ENCODE data around the gene RNF141.

Gene RNF141, protein sequence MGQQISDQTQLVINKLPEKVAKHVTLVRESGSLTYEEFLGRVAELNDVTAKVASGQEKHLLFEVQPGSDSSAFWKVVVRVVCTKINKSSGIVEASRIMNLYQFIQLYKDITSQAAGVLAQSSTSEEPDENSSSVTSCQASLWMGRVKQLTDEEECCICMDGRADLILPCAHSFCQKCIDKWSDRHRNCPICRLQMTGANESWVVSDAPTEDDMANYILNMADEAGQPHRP

GRCh38 chr11:10540915-10541560 is at the start of gene RNF141:
Gene RNF141 (minus strand): TSS chr11:10541187. CDS start chr11:10534158, 7,029 bp downstream.
- DNase-seq (ENCODE audit: low read depth in 4 of 4, low spot score in 1 of 4), result peak; percentile 96 to 97 (median 97)

DNA sequence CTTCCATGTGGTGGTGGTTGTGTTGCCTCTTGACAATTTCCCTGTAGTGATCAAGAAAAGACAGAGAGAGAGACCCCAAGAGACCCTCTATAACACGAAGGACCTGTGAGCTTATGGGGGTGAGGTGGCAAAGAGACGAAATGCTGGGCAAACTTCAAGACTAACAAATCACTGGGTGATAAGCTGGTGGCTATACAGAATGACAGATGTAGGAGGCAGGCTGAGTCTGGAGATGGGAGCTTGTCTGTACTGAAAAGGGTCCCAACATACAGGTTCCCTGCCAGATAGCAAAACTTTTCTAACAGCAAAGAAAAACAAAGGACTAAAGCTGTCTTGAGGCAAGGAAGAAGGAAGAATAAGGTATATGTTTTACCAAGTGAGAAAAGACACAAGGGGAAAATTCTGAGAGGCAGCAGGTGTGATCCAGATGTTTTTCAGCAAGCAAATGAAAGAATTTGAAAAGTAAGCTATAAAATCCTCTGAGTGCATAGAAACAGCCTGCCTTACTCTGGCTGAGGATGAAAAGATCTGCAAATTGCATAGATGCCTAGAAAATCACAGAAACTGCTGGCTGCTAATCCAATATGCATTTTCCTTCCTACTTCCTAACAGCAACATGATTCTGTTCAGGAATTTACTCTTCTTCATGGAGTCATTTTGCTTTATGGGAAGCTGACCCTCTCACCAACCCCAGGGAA is 49.4 kb upstream of the RNF141 start:
- DNase-seq (ENCODE audit: low read depth in 4 of 4, low spot score in 1 of 4), result no peak

GRCh38 chr11:10588904-10589303 is 47.9 kb upstream of the RNF141 start:
- no peak for DNase-seq (ENCODE audit: low read depth in 4 of 4, low spot score in 1 of 4)

- no peak for DNase-seq (ENCODE audit: low read depth in 4 of 4, low spot score in 1 of 4)
Measured at GRCh38 chr11:10587995-10588394, 47.0 kb upstream of the RNF141 start.

DNA sequence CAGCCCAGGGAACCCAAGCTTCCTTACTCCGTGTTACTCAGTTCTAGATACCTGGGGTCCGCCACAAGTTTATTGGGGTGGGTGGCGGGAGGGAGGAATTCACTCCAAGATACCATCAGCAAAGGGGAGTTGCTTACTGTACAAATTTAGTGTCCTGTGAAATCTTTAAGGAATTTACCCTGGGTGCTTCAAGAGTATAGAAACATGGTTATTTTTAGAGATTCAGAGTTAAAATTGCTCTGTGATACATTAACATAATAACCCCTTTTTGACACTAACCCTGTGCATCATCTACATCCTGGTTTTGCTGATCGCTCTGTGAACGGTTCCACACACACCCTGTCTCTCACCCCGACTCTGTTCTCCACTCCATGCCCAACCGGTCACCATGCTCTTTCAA is 46.4 kb upstream of the RNF141 start:
- DNase-seq (ENCODE audit: low read depth in 4 of 4, low spot score in 1 of 4), result no peak

DNA sequence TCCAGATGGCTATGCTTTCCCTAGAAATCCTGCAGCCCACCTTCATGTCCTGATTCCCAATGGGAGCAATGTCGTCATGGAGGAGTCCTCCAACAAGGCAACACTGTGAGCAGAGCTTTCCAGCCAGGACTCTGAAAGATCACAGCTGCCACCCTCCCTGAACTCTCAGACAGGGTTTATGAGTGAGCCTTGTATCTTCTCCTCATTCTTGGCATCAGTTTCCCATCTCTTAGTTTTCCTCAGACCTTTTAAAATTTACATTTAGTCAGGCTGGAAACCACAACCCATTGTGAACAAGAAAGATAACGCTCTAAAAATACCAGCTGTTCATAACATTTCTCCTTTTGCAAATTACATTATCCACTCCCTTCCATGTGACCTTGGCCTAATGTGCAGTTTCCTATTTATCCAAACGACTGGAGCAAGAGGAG is 43.1 kb upstream of the RNF141 start:
- no peak for DNase-seq (ENCODE audit: low read depth in 4 of 4, low spot score in 1 of 4)

DNA sequence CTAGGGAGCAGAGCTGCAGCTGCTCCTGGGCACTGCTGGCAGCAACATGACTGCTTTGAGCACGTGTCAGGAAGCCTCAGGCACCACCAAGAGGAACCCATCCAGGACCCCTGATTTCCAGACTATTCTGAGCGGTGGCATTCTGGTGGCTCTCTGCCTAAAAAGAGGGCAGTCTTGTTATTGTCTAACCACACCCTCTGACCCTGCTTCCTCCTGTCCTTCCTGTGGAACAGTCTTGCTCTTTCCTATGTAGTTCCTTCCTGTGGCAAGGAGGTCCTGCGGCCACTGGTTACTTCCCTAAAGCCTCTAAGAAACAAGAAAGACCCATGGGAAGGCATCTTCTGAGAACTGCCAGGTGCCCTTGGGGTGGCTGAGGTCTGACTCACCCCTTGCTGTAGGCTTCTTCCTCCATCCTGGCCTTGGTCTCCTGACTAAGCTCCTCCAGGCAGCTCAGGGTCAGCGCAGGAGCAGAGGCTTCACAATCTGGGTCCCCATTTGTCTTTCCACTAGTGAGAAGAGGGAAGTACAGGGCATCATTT is 40.6 kb upstream of the RNF141 start:
- no peak for DNase-seq (ENCODE audit: low read depth in 4 of 4, low spot score in 1 of 4)

- no peak for DNase-seq (ENCODE audit: low read depth in 4 of 4, low spot score in 1 of 4)
Measured at GRCh38 chr11:10580623-10581022, 39.6 kb upstream of the RNF141 start.

DNA sequence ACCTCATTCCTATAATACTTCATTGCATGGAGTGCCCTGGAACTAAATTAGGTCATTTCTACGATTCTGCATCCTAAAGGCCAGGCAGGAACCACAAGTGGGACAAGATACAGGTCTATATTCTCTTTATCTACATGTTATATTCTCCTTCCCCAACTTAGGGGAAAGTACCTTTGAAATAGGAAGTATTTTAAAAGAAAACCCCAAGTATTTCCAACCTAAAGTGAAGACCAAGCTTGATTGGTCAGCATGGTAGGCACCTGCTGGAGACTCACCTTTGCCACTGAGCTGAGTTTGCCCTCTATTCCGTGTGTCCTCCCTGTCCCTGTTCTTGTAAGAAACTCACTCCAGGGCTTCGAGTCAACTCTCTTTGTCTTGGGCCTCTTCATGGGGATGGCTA is 38.7 kb upstream of the RNF141 start:
- no peak for DNase-seq (ENCODE audit: low read depth in 4 of 4, low spot score in 1 of 4)

DNA sequence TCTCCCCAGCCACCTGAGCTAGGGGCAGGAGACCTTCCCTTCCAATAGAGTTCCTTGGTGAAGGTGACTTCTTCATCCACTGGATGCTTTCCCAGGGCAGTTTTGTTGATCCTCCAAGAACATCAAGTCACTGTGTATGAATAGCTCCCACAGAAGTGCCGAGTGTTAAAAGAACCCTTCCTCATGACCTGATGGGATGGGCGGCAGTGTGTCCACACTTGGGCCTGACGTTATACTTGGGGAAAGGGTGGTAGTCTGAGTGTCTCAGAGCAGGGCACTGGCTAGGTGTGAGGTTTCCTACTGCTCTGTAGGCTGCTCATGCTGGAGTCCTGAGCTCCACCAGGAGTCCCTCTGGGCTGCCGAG is 35.0 kb upstream of the RNF141 start:
- no peak for DNase-seq (ENCODE audit: low read depth in 4 of 4, low spot score in 1 of 4)

DNA sequence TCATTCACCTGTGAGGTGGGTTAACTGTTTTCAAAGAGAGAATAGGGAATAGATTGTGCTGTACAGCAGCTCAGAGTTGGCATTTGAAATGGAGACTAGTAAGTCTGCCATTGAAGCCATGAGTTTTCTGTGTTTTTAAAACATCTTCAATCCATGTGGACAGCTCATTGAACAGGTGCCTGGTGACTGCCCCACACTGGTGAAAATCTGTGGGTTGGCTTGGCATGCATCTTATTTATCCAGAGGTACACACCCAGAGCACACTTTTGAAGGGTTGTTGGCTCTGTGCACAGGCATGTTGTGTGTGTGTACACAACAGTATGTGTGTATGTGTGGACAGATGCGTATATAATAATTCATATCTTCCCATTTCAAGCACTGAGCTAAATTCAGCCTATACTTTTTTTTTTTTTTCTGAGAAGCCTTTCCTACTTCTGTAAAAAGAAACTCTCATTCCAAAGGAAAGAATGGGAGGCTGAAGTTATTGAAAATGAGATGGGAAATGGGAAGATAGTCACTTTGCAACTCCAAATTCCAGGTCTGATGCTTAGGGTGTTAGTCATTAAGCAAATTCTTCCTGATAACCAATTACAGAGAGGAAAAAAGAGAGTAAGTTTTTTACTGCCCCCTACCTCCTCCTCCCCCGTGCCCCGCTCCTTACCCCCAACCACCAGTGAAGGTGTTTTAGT is 34.5 kb upstream of the RNF141 start:
- DNase-seq (ENCODE audit: low read depth in 4 of 4, low spot score in 1 of 4), result no peak

DNA sequence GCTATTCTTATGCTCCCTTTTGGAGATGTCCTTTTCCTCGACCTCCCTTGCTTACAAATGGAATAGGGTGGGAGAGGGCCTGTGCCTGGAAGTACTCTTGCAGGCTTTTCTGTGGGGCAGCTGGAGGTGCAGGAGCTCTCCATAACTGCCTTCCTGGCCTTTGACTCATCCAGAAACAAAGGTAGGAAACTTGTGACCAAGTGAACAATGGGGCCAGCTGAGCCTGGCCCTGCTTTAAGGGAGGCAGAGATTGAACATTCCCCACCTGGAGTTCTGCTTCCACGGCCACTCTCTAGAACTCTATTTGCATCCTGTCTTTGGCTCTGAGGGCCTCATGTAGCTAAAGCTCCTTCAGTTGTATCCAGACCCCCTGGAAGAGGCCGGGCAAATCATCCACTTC is 32.6 kb upstream of the RNF141 start:
- DNase-seq (ENCODE audit: low read depth in 4 of 4, low spot score in 1 of 4), result no peak

GRCh38 chr11:10573028-10573427 is 32.0 kb upstream of the RNF141 start:
- DNase-seq (ENCODE audit: low read depth in 4 of 4, low spot score in 1 of 4), result no peak

DNA sequence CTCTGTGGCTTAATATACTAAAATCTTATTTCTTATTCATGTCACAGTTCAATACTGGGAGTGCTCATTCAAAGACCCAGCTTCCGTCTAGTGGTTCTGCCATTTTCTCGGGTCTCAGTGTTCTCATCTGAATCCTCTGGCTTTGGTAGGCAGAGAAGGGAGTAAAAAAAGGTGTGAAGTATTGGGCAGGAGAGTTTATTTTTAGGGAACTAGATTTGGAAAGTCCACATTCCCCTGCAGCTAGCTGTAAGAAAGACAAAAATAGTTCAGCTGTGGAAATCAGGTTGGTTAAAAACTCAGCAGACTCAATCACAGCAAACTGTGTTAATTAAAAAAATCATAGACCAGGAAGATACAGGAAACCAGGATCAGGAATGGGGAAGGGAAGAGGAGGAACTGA is 31.5 kb upstream of the RNF141 start:
- no peak for DNase-seq (ENCODE audit: low read depth in 4 of 4, low spot score in 1 of 4)

GRCh38 chr11:10568486-10568941 is 27.5 kb upstream of the RNF141 start, which contains the start of gene LYVE1:
Gene LYVE1 (minus strand): TSS chr11:10568665. CDS start chr11:10568532, 133 bp downstream.
- DNase-seq (ENCODE audit: low read depth in 4 of 4, low spot score in 1 of 4), result no peak

DNA sequence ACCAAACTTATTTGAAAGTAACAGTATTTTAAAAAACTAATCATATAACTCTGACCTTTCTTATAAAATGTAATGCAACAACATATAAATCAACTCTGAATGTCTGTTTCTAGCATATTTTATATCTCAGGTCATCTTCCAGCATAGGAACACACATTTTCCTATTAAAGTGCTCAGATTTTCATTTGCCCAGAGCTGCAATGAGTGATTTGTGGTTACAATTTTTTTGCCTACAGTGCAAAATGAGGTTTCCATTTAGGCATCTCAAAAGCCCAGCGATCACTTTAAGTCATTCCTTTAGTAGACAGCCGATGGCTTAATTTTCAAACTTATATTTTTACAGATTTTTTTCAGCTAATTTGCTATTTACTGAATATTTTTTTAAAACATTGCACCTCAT is 26.5 kb upstream of the RNF141 start:
- no peak for DNase-seq (ENCODE audit: low read depth in 4 of 4, low spot score in 1 of 4)

DNA sequence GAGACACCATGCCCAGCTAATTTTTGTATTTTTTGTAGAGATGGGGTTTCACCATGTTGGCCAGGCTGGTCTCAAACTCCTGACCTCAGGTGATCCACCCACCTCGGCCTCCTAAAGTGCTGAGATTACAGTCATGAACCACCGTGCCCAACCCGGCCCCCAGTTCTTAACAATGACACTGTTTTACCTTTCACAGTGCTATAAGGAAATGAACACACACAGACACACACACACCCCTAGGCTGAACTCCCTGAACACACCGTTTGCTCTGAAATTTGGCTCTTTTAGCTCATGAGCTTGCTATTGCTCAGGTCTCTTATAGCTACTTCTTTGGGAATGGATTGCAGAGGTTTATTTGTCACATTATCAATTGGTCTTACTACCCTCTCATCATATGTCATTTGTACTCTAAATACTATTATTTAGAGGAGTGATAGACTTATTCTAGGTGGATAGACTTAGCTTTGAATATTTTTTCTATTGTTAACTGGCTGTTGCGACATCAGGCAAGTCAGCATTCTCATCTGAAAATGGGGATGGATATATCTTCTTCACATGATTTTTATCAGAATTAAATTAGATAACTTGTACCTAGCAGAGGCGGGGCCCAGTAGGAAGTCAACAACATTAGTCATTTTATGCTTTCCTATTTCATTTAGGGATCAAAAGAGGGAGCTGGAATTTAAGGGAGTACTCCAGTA is 25.4 kb upstream of the RNF141 start:
- no peak for DNase-seq (ENCODE audit: low read depth in 4 of 4, low spot score in 1 of 4)

DNA sequence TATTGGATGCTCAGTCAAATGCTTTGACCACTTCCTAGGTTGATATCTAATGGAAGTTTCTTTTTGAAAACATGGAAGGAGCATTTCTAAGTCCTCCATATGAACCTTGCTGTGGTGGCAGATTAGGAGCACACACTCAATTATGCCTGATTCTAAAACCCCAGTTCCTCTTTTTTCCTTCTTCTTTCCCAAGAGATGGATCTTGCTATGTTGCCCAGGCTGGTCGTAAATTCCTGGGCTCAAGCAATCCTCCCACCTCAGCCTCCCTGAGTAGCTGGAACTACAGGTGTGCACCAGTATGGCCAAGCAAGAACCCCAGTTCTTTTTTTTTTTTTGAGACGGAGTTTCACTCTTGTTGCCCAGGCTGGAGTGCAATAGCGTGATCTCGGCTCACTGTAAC is 24.5 kb upstream of the RNF141 start:
- DNase-seq (ENCODE audit: low read depth in 4 of 4, low spot score in 1 of 4), result no peak

DNA sequence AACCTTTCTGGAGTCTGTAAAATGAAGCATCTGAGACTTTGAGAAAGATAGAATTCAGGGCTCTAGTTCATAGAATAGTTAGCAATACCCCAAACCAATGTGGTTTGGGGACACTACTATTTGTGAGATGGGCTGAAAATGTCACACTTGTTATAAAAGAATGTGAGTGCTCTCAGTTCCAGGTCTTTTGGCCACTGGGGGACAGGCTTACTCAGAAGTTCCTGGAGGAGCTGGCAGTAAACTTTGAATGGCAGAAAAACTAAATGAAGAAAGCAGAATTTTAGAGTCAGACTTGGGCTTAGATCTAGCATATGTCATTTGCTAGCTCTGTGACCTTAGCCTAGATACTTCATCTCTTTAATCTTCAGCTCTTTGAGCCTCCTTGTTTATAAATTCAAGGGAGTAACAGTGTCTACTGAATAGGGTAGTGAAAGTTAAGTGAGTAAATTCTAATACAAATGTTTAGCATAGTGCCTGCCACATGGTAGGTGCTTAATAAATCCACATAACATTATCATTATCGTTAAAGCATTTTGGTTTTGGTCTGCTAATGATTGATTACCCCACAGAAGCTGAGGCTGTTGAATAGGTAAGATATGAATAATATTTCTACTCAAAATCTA is 23.8 kb upstream of the RNF141 start:
- no peak for DNase-seq (ENCODE audit: low read depth in 4 of 4, low spot score in 1 of 4)

- no peak for DNase-seq (ENCODE audit: low read depth in 4 of 4, low spot score in 1 of 4)
Measured at GRCh38 chr11:10564030-10564429, 23.0 kb upstream of the RNF141 start.

Data from stimulated activated CD4-positive, alpha-beta T cell treated with anti-CD3 and anti-CD28 coated beads, Interleukin-1b, Interleukin-23, amount 100 ng/mL, for 24 hours (primary cell).